GM18907 (cell line): Measurements from ENCODE around the gene UBXN6.
A peak's percentile ranks its signal among the peaks of the same experiment; 100 is the strongest.

Source experiments
- ATAC-seq: cut with Tn5 transposase; IDR thresholded peaks from one replicate; pipeline ENCODE4 v1.9.1; 2021; ENCODE audit warnings: mild to moderate bottlenecking, moderate library complexity; ENCODE audit not compliant: unreplicated experiment

Gene UBXN6

GRCh38 chr19:4493929-4494690 is 36.5 kb upstream of the UBXN6 start:
- no peak for ATAC-seq

- ATAC-seq: no peak
These were observed 35.7 kb upstream of the UBXN6 start for GRCh38 chr19:4493104-4493928.

GRCh38 chr19:4492337-4493103 is 34.9 kb upstream of the UBXN6 start:
- no peak for ATAC-seq

- ATAC-seq: no peak
These were observed 33.9 kb upstream of the UBXN6 start for GRCh38 chr19:4491446-4491845.

- ATAC-seq: no peak
These were observed 30.9 kb upstream of the UBXN6 start for GRCh38 chr19:4488496-4488895.

- ATAC-seq: no peak
These were observed 30.0 kb upstream of the UBXN6 start for GRCh38 chr19:4487572-4487971.

- ATAC-seq: no peak
These were observed 25.8 kb upstream of the UBXN6 start for GRCh38 chr19:4483385-4483784.

- no peak for ATAC-seq
These were observed 25.2 kb upstream of the UBXN6 start for GRCh38 chr19:4482721-4483364.

- ATAC-seq: no peak
These were observed 19.6 kb upstream of the UBXN6 start for GRCh38 chr19:4477034-4477801.

- ATAC-seq: no peak
These were observed 17.0 kb upstream of the UBXN6 start for GRCh38 chr19:4474514-4475022.

- ATAC-seq: no peak
These were observed 16.3 kb upstream of the UBXN6 start for GRCh38 chr19:4473763-4474513.

- no peak for ATAC-seq
These were observed 15.6 kb upstream of the UBXN6 start for GRCh38 chr19:4473011-4473762.

GRCh38 chr19:4472174-4472974 is 14.8 kb upstream of the UBXN6 start, which contains the start of gene HDGFL2:
Gene HDGFL2 (plus strand): TSS chr19:4472297. CDS start chr19:4472351, 54 bp downstream.
- ATAC-seq: peak; percentile 7

- peak; percentile 88 for ATAC-seq
These were observed 14.0 kb upstream of the UBXN6 start for GRCh38 chr19:4471403-4472173.

- no peak for ATAC-seq
These were observed 10.2 kb upstream of the UBXN6 start for GRCh38 chr19:4467835-4468234.

GRCh38 chr19:4464815-4465581 is 7.4 kb upstream of the UBXN6 start:
- no peak for ATAC-seq
